NCI-H345 treated with DMSO at 0.1 percent for 48 hours (cell line): Measurements from ENCODE around the gene ADK.

Experiments
- DNase-seq: peaks from one replicate; lab custom pipeline; 2025; ENCODE audit not compliant: unreplicated experiment; lab: John Stamatoyannopoulos, UW

ADK gene

DNA sequence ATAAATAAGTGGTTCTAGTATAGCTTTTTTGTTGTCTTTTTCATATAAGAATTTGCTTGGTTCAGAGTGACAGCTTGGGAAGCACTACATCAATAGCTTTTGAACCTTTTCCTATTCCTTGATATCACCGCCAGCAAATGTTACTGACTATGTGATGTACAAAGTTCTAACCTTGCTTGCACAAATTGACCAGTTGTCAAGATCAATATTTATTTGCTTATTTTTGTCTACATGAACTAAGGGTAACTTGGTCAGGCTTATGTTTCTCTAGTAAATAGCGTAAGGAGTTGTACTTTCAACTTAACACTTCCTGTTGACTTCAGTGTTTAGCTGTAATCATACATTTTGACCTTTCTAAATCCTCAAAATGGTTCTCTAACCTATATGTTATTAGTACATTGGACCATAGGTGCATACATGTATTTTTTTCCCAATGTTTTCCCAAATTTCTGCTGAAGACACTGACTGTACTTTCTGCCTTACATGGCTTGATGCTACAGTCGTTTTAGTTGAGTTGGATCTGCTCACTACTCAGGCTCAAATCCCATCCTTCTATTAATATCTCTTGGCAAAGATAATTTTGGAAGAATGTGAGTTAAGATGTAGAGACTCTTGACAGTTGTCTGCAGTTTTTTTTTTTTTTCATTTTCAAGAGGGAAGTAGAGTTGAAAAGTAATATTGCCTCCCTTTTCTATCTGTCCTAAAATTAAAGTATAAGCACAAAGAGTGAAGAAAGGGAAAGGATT lies 436.3 kb downstream of the ADK start:
- no peak for DNase-seq

DNA sequence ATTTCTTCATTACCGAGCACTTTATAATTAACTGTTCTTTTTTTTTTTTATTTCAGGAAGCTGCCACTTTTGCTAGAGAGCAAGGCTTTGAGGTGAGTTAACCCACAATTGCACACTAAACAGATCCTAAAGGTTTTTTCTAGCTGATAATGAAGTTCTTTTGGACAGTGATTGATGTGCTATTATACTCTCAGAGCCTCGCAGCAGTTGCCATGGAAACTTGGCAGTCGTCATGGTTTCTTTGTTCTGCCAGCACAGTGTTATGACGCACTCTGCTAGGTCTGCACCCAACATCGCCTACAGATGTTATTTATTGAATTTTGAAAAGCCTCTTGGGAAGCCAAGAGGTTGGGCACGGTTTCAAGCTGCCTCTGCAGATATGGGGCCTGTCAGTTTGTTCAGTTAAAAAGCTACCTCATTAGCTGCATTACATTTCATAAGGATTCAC lies 438.2 kb downstream of the ADK start:
- DNase-seq, result peak; percentile 90

DNA sequence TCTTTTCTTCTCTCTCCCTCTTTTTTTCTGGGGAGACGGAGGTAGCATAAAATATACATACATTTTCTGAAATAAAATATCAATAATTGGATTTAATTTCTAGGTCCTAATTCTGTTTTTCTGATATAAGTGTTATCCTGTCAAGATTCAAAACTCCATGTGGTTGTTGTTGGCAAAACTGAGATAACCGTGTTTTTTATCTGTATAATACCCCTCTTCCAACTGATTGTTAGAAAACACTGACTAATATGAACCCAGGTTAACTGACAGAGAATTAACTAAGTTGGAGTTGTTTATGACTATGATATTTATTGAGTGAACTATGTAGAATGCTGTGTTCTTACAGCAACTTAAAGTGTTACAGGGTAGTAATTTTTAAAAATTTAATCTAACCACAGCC lies 438.8 kb downstream of the ADK start:
- DNase-seq, result no peak

DNA sequence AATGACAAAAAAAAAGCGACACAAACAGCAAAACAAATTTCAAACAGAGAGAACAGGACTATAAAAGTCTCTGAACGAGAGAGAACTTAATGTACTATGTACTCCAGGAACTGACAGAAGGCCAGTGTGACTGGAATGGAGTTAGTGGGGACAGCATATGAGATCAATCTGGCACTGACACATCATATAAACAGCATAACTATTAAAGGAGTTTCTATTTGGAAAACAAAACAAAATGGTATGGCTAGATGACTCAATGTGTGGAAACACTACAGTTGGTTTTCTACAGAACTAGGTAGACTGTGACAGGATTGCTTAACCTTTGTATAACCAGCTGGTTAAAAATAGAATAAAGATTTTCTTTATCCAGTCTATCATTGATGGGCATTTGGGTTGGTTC lies 442.4 kb downstream of the ADK start:
- DNase-seq, result no peak

DNA sequence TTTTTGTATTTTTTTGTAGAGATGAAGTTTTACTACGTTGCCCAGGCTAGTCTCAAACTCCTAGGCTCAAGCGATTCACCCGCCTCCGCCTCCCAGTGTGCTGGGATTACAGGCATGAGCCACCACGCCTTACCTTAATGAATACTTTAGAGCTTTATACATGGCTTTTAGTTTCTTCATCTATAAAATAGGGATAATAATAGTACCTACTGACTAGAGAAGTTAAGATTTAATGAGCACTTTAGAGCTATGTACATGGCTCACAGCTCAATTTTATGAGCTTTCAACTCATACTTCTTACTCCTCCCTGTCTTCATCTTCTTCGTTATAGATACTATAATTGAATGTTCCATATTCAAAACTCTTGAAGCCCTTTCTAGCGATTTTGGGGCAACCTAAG lies 445.7 kb downstream of the ADK start:
- DNase-seq, result no peak

DNA sequence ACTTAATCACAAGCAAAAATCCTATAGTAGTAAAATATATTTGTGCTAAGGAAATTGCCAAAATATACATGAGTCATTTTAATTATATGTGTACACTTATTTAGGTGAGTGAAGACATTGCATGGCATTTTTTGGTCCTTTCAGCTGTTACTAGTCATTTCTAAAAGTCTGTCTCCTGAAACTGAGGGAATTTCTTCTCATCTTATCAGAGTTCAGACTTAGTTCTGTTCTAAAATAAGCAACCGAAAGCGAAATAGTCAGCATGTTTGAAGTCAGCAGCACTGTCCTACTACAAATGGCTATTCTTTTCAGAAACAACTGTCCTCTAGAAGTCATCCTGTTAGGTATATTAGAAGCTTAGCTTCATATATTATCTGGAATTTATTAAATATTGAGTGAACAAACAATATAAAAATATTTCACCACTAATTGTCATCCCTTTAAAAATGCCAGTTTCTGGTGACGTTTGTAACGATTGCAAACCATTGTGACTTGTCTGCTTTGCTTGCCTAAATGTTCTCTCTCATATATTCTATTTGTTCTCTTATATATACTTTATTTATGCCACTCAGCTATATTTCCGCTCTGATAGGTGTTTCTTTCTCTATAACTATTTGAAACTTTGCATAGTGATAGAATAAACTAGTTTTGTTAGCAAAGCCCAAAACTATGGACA lies 448.0 kb downstream of the ADK start:
- no peak for DNase-seq

DNA sequence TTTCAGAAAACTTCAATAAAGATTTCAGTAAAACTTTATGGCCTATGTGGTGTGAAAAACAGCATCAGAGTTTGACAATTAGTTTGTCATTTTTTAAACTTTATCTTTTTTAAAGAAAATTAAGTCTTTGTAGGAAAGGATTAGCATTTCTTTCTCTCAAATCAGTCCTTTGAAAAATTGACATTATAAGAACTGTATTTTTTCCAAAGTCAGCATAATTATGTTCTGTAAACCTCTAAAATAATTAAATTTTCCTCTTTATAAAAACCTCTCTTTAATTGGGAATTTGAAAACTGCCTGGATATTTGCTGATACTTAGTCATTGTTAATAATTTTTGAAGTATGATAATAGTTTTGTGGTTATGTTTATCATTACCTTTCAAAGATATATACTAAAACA lies 448.7 kb downstream of the ADK start:
- DNase-seq, result no peak

DNA sequence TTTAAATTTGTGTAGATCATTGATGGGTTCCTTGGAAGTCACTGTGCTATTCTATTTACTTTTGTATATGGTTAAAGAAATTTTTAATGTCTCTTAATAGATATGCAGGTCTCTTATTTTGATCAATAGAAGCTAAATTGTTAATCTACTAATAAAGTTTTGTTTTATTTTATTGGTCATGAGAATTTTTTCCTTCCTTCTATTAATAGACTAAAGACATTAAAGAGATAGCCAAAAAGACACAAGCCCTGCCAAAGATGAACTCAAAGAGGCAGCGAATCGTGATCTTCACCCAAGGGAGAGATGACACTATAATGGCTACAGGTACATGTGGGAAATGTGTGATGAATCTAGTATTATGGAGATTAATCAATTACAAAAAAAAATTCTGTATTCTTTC lies 449.1 kb downstream of the ADK start:
- DNase-seq, result no peak

DNA sequence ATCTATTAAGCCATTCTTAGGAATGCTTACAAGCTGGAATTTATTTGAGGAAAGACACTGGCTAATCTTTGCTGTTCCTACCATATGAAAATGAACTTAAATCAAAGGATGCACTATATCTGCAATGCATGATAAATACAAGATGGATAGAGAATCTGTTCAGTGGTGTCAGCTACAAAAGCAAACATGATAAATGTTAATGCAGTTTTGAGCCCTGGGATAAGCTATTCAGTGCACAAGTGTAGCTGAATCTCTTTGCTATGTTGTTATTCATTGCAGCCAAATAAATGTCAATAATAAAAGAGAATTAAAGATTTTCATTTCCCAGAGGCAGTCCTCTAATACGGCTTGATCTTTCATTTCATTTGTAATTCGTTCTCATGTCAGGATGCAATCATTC lies 451.6 kb downstream of the ADK start:
- no peak for DNase-seq

DNA sequence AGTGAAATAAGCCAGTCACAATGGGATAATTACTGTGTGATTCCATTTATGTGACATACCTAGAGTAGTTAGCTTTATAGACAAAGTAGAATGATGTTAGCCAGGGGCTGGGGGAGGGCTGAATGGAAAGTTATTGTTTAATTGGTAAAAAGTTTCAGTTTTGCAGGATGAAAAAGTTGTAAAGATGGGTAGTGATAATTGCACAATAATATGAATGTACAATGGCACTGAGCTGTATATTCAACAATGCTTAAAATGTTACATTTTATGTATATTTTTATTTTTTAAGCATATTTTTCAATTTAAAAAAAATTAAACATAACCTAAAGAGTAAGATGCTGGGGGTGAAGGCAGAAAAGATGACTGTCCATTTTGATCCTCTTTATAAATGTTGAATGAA lies 459.3 kb downstream of the ADK start:
- no peak for DNase-seq

DNA sequence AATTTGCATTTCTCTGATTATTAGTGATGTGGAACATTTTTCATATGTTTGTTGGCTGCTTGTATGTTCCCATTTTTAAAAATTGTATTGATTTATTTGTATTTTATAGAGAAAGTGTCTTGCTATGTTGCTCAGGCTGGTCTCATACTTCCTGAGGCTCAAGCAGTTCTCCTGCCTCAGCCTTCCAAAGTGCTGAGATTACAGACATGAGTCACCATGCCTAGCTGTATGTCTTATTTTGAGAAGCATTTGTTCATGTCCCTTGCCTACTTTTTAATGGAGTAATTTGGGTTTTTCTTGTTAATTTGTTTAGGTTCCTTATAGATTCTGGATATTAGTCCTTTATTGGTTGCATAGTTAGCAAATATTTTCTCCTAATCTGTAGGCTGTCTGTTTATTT lies 461.2 kb downstream of the ADK start:
- DNase-seq, result no peak

DNA sequence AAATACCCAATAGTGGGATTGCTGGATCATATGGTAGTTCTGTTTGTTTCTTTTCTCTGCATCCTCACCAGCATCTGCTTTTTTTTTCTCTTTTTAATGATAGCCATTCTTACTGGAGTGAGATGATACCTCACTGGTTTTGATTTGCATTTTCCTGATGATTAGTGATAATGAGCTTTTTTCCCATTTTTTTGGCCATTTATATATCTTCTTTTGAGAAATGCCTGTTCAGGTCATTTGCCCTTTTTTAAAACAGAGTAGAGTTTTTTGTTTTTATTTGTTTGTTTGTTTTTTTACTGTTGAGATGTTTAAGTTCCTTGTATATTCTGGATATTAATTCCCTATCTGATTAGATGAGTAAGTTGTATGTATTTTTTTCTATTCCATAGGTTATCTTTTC lies 469.6 kb downstream of the ADK start:
- DNase-seq, result no peak

DNA sequence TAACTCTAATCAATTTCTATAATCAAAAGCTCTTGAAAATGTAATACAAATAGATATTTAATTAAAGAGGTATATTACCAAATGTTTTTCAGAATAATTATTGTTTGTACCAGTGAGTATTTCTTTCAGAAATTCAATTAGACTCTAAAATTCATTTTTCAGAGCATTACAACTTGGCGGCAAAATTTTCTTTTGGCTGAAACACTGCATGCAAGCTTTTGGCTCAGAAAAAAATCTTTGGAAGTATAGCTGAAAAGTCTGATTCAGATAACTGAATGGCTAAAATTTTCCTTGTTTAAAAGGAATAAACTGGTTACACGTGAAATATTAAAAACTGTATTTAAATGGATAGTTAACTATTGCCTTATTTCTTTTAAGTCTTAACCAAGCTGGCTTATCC lies 472.8 kb downstream of the ADK start:
- DNase-seq, result no peak

DNA sequence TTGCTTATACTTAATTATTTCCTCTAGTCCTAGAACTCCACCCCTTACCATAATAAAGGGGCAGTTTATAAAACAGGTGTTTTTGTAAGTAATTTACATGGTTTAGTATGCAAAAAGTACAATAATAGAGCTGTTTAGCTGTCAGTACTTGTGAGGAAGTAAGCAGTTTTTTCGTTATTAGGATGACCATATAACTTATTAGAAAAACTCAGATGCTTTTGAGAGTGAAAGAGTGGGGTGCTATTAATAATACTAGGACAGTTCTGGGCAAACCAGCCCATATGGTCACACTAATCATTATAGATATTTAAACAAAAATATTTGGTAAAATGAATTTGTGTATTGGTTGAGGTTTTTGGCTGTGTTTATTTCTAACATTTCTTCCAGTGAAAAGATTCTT lies 473.5 kb downstream of the ADK start:
- no peak for DNase-seq

DNA sequence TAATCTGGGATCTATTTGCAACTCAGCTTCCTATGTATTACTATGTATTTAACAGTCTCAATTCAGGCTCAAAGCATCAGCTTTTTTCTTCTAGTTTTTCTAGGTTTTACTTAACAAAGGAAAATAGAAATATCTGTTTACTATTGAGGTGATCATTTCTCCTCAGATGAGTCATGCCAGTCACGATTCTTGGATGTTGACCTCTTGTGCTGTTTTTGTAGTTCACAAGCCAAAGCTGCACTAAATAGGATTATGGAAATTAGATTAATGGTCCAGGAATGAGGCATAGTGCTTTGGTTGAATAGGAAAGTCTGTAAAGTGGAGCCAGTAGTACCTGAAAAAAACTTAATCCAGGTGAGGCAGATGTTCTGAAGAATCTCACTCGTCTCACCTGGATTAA lies 477.1 kb downstream of the ADK start:
- DNase-seq, result no peak

DNA sequence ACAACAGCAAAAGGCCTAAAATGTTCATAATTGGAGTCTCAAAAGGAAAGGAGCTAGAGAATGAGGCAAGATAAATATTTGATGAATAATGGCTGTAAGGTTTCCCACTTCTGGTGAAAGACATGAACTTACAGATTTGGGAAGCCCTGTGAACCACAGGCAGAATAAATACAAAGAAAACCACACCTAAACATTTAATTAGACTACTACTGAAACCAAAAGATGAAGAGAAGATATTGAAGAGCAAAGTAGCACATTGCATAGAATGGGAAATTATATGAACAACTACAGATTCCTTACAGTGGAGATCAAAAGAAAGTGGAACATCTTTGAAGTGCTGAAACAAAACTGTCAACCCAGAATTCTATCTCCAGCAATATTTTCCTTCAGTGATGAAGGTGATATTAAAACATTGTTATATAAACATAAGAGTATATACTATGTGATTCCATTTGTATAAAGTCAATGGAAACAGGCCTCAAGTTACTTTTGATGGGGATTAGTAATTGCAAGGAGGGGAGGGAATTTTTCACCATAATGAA lies 484.0 kb downstream of the ADK start:
- DNase-seq, result no peak

DNA sequence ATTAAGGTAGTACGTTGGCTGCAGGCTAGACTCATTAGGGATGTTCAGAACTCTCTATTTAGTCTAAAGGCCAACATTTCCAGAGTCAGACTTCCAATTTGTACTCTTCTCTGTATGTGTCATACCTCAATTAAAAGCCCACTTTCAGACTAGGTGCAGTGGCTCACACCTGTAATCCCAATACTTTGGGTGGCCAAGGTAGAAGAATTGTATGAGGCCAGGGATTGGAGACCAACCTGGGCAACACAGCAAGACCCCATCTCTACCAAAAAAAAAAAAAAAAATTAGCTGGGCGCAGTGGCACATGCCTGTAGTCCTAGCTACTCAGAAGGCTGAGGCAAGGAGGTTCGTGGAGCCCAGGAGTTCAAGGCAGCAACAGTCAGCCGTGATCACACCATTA lies 484.6 kb downstream of the ADK start:
- DNase-seq, result no peak

DNA sequence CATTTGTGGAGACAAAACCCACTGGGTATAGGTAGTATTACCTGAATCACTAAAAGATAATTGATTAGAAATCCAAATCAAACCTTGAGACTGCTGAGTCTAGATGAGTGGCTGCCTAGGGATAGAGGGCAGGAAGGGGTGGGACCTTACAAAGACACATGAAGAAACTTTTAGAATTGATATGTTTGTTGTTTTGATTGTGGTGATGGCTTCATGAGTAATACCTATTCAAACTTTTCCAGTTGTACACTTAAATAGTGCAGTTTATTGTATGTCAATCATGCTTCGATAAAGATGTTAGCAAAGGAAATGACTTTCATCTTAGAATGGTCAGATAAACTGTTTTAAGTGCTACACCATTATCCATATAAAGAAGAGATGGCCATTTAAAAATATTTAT lies 486.7 kb downstream of the ADK start:
- no peak for DNase-seq

DNA sequence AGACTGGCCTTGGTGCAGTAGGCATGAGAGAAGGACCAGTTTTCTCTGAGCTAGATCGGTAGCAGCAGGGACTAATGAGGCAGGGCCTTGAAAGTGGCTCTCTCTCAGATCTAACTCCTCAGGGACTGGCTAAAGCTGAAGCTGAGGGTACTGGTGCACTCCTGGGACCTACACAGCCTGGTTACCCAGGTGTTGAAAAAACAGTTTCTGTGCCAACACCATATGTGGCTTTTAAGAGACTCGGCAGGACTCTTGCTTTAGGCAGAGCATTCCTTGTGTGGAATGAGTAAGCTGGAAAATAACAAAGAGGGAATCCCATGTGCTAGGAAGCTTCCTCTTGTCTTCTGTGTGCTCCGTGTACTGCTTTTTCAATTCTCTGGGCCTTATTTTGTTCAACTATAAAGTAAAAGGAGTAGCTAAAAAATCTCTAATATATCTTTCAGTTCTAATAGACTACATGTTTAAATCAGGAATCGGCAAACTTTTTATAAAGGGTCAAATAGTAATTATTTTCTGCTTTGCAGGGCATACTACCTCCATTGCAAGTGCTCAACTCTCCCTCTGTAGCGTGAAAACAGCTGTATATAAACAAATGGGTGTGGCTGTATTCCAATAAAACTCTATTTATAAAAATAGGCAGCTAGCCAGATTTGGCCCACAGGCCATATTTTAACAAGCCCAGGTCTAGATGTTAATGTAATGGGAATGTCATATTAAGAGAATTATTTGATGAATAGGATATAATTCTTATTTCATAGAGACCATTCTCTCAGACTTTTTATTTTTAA lies 489.3 kb downstream of the ADK start:
- peak; percentile 89 for DNase-seq

DNA sequence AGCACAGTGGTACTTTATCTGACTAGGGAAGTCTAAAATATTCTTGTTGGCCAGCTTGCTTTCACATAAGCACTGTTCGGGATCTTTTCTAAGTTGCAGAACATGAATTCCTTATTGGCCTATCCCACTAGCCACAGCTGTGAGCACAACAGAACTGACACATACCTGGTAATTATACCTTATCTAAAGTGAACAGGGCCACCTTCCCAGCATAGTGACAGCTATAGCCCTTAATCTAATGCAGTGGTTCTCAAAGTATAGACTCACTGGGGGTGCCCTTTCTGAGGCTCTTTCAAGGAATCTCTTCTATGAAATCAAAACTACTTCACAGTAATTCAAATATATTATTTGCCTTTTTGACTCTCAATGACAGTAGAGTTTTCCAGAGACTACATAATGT lies 490.6 kb downstream of the ADK start:
- DNase-seq, result no peak

DNA sequence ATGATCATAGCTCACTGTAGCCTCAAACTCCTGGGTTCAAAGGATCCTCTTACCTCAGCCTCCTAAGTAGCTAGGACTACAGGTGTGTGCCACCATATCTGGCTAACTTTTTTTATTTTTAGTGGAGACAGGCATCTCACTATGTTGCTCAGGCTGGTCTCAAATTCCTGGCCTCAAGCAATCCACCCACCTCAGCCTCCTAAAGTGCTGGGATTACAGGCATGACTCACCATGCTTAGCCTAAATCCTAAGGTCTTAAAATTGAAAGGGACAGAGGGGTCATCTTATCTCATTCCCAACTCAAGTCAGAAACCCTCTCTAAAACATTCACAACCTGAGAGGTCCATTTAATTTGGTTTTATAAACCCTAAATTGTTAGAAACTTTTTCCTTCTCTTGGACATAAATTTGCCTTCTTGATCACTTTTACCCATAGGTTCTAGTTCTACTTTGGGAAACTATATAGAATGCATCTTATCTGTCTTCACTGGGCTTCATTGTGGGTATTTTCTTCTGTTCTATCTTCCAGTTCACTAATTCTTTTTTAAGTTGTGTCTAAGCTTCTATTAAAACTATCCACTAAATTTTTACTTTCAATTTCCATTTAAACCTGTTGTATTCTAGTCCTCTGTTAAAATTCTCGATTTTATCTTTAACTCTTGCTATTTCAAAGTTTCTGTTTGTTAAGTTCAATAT lies 492.0 kb downstream of the ADK start:
- no peak for DNase-seq
